Measurements from ENCODE around the gene LYRM4.

Gene LYRM4

GRCh38 chr6:5152460-5152859 is 108.3 kb downstream of the LYRM4 start:
- ATAC-seq (no peak), DNase-seq (no peak)
- no peak overlapping the region for H3K27ac Mint-ChIP-seq
- H3K9me3 Mint-ChIP-seq, result no peaks in the 10 kb centered on the region
- no peaks in the 10 kb centered on the region for H3K36me3 Mint-ChIP-seq (ENCODE audit: low read depth)
- no peak overlapping the region for H3K4me3 Mint-ChIP-seq
- no peaks in the 10 kb centered on the region for H3K27me3 Mint-ChIP-seq
- H3K4me1 Mint-ChIP-seq, result no peaks in the 10 kb centered on the region

- DNase-seq (no peak), ATAC-seq (no peak)
- Mint-ChIP-seq H3K4me1 (no peaks in the 10 kb centered on the region), H3K36me3 (ENCODE audit: low read depth) (no peaks in the 10 kb centered on the region), H3K4me3 (no peak overlapping the region), H3K9me3 (no peaks in the 10 kb centered on the region), H3K27ac (no peak overlapping the region), H3K27me3 (no peaks in the 10 kb centered on the region)
These were observed 108.8 kb downstream of the LYRM4 start for GRCh38 chr6:5151955-5152401.

DNA sequence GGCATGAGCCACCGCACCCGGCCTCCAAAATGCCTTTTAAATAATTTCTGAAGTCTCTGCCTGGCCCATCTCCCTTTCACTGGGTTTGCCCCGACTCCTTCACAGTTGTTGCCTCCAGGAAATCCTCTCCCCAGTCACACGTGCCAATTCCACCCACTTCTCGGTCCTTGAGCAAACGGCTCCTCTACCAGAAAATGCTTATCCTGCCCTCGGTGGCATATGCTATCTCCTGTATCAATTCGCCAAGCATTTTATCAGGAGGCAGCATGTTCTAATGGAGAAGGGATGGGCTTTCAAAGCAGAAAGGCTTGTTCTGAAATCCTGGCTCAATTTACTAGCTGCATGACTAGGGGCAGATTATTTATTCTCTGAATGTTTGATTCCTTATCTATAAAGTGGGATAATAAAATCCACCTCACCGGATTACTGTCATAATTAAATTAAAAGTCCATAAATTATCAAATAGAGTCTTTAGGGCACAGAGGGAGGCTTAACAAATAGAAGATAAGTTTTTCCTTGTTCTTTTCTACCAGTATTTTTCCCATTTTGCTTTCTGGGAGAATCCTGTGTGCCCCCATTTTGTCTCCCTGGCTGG is 109.3 kb downstream of the LYRM4 start:
- Mint-ChIP-seq H3K27ac (no peak overlapping the region), H3K36me3 (ENCODE audit: low read depth) (no peaks in the 10 kb centered on the region), H3K27me3 (no peaks in the 10 kb centered on the region), H3K9me3 (no peaks in the 10 kb centered on the region), H3K4me1 (no peaks in the 10 kb centered on the region), H3K4me3 (no peak overlapping the region)
- DNase-seq (no peak), ATAC-seq (no peak)

- Mint-ChIP-seq H3K4me3 (no peak overlapping the region), H3K36me3 (ENCODE audit: low read depth) (no peaks in the 10 kb centered on the region), H3K27ac (no peak overlapping the region), H3K4me1 (no peaks in the 10 kb centered on the region), H3K9me3 (no peaks in the 10 kb centered on the region), H3K27me3 (no peaks in the 10 kb centered on the region)
- no peak for DNase-seq
- ATAC-seq, result no peak
These were observed 110.1 kb downstream of the LYRM4 start for GRCh38 chr6:5150551-5151075.

DNA sequence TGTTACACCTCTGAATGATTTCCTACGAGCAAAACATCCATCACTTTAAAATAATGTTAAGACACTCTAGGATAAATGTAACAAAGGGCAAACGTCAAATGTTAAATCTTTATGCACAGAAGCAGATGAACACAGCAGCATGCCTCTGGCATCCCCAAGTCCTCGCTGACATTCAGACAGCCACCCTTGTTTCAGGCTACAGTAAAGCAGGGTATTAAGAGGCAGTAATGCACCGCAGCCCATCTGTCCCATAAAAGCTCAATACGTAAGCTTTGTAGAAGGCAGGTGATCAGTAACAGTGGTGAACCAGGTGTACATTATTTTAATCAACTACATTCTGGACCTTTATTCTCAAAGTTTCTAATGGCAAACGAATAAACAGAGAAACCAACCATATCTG is 110.9 kb downstream of the LYRM4 start:
- no peak overlapping the region for H3K4me3 Mint-ChIP-seq
- H3K4me1 Mint-ChIP-seq, result no peaks in the 10 kb centered on the region
- H3K27me3 Mint-ChIP-seq, result no peaks in the 10 kb centered on the region
- H3K9me3 Mint-ChIP-seq, result no peaks in the 10 kb centered on the region
- ATAC-seq (no peak), DNase-seq (no peak)
- H3K27ac Mint-ChIP-seq, result no peak overlapping the region
- no peaks in the 10 kb centered on the region for H3K36me3 Mint-ChIP-seq (ENCODE audit: low read depth)

GRCh38 chr6:5149159-5149704 is 111.5 kb downstream of the LYRM4 start:
- Mint-ChIP-seq H3K36me3 (ENCODE audit: low read depth) (no peaks in the 10 kb centered on the region), H3K27me3 (no peaks in the 10 kb centered on the region), H3K4me3 (no peak overlapping the region), H3K4me1 (no peaks in the 10 kb centered on the region), H3K27ac (no peak overlapping the region), H3K9me3 (no peaks in the 10 kb centered on the region)
- DNase-seq (no peak), ATAC-seq (no peak)

GRCh38 chr6:5146398-5146797 is 114.4 kb downstream of the LYRM4 start:
- H3K36me3 Mint-ChIP-seq (ENCODE audit: low read depth), result no peaks in the 10 kb centered on the region
- no peak overlapping the region for H3K4me3 Mint-ChIP-seq
- H3K27me3 Mint-ChIP-seq, result no peaks in the 10 kb centered on the region
- H3K4me1 Mint-ChIP-seq, result peaks cover 2% of the 10 kb centered on the region
- no peak overlapping the region for H3K27ac Mint-ChIP-seq
- ATAC-seq (no peak), DNase-seq (no peak)
- no peaks in the 10 kb centered on the region for H3K9me3 Mint-ChIP-seq

DNA sequence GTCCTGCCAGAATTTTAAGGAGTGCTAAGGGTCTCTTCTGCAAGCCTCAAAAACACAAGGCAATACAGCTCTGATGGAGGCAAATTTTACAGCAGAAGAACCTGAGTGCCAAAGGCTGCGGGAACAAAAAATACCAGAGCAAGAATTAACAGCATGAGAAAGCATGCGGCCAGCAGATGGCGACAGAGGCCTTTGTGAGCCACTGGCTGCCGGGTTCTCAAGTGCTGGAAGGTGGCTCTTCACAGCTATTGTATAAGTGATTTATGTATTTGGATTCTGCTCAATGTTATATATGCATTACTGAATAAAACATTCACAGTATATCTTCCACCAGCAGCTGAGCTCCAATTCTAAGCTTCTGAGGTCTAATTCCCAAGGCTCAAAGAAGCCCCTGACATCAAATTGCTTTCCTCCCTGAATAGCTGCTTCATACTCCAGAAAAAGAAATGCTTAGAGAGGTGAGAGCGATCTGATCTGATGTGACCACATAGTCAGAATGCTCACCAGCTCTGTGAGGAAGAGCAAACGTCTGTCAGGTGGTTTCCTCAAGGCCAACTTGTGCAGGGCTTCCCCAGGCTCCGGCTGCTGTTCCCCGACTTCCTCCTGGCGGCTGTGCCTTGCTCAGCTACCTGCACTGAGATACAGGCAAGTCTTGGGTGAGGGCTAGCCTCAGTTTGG is 117.0 kb downstream of the LYRM4 start:
- DNase-seq (peak; percentile 81), ATAC-seq (peak; percentile 51)
- no peak overlapping the region for H3K4me3 Mint-ChIP-seq
- no peak overlapping the region for H3K27ac Mint-ChIP-seq
- no peaks in the 10 kb centered on the region for H3K36me3 Mint-ChIP-seq (ENCODE audit: low read depth)
- H3K4me1 Mint-ChIP-seq, result peaks cover 2% of the 10 kb centered on the region
- no peaks in the 10 kb centered on the region for H3K27me3 Mint-ChIP-seq
- no peaks in the 10 kb centered on the region for H3K9me3 Mint-ChIP-seq

- DNase-seq (no peak), ATAC-seq (peak; percentile 33)
- no peaks in the 10 kb centered on the region for H3K9me3 Mint-ChIP-seq
- H3K4me1 Mint-ChIP-seq, result peaks cover 2% of the 10 kb centered on the region
- H3K27me3 Mint-ChIP-seq, result no peaks in the 10 kb centered on the region
- H3K4me3 Mint-ChIP-seq, result no peak overlapping the region
- no peak overlapping the region for H3K27ac Mint-ChIP-seq
- no peaks in the 10 kb centered on the region for H3K36me3 Mint-ChIP-seq (ENCODE audit: low read depth)
These were observed 117.8 kb downstream of the LYRM4 start for GRCh38 chr6:5142915-5143314.

- no peak overlapping the region for H3K27ac Mint-ChIP-seq
- no peak overlapping the region for H3K4me3 Mint-ChIP-seq
- H3K36me3 Mint-ChIP-seq (ENCODE audit: low read depth), result no peaks in the 10 kb centered on the region
- no peaks in the 10 kb centered on the region for H3K27me3 Mint-ChIP-seq
- ATAC-seq (no peak), DNase-seq (no peak)
- H3K4me1 Mint-ChIP-seq, result peaks cover 2% of the 10 kb centered on the region
- no peaks in the 10 kb centered on the region for H3K9me3 Mint-ChIP-seq
These were observed 118.6 kb downstream of the LYRM4 start for GRCh38 chr6:5142131-5142530.

- Mint-ChIP-seq H3K4me1 (peaks cover 2% of the 10 kb centered on the region), H3K4me3 (no peak overlapping the region), H3K27ac (no peak overlapping the region), H3K36me3 (ENCODE audit: low read depth) (no peaks in the 10 kb centered on the region), H3K27me3 (no peaks in the 10 kb centered on the region), H3K9me3 (no peaks in the 10 kb centered on the region)
- ATAC-seq (no peak), DNase-seq (no peak)
These were observed 119.7 kb downstream of the LYRM4 start for GRCh38 chr6:5141046-5141445.

DNA sequence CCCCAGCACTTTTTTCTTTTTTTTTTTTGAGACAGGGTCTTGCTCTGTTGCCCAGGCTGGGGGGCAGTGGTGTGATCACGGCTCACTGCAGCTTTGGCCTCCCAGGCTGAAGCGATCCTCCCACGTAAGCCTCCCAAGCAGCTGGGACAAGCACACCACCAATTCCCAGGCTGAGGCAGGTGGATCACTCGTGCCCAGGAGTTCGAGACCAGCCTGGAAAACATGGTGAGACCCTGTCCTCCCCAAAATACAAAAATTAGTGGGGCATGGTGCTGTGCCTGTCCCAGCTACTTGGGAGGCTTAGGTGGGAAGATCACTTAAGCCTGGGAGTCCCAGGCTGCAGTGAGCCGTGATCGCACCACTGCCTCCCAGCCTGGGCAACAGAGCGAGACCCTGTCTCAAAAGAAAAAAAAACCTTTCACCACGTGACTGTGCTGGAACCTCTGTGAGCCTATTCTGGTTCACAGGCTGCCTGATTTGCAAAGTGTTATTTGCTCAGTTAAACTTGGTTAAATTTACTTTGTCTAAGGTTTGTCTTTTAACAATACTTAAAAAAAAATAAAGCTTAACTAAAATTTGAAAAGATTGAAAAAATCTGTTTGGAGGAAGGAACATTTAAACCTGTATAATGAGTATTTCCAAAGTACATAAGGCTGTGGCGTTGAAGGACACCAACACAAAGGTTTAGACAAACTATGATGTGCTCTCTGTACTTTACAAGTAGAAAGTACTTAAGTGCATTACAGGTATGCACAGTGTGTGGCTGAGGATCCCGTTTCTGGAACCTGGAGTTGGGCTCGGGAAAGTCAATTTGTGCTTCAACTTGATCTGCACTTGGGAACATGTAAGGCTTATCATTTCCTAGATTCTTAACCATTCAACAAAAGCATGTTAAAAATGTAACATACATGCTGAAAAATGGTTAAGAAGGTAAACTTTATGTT is 120.7 kb downstream of the LYRM4 start:
- no peak overlapping the region for H3K4me3 Mint-ChIP-seq
- H3K9me3 Mint-ChIP-seq, result no peaks in the 10 kb centered on the region
- peaks cover 3% of the 10 kb centered on the region for H3K36me3 Mint-ChIP-seq (ENCODE audit: low read depth)
- DNase-seq, result no peak
- H3K27ac Mint-ChIP-seq, result no peak overlapping the region
- H3K4me1 Mint-ChIP-seq, result peaks cover 2% of the 10 kb centered on the region
- no peaks in the 10 kb centered on the region for H3K27me3 Mint-ChIP-seq
- ATAC-seq, result no peak

DNA sequence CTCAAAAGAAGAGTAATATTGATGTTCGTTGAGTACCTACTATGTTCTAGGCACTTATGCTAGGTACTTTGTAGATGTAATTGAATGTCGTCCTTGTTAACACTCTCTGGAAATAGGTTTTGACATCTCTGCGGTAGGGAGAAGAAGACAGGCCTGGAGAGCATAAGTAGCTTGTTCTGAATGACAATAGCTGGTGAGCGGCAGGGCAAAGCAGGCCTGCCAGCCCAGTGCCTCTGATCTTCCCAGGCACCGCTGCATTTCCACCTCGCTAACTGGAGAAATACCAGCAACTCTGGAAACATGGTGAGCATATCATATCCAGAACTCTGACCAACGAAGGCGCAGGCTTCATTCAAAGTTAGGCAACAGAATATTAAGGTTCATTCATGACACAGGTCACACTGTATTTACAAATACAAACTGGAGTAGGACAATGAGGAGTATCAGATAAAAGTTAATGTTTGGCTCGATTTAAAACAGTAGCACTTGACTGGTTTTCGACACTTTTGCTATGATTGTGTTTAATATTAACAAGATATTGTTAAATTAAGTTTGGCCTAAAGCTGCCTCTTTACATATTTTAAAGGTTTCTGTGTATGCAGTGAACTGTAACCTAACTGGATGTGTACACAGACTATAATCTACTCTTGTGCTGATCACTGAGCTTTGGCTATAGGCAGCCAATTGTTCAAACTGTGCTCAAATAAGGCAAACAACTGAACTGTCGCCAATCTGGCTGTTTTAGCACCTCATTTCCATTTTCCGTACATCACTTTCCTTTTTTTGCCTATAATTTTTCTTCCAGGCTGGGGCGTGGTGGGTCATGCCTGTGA is 121.5 kb downstream of the LYRM4 start:
- DNase-seq (no peak), ATAC-seq (no peak)
- Mint-ChIP-seq H3K27me3 (no peaks in the 10 kb centered on the region), H3K4me1 (peaks cover 2% of the 10 kb centered on the region), H3K9me3 (no peaks in the 10 kb centered on the region), H3K27ac (no peak overlapping the region), H3K4me3 (no peak overlapping the region), H3K36me3 (ENCODE audit: low read depth) (peaks cover 3% of the 10 kb centered on the region)

DNA sequence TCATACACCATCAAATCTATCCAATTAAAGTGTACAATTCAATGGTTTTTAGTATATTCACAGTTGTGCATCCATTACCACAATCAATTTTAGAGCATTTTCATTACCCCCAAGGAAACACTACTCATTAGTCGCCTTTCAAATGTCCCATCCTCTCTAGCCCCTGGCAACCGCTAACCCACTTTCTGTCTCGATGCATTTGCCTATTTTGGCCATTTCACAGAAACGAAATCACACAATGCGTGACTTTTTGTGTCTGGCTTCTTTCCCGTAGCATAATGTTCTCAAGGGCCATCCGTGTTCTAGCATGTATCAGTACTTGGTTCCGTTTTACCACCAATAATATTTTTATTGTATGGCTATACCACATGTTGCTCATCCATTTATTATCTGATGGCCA is 123.9 kb downstream of the LYRM4 start:
- ATAC-seq (no peak), DNase-seq (no peak)
- Mint-ChIP-seq H3K4me1 (peaks cover 2% of the 10 kb centered on the region), H3K36me3 (ENCODE audit: low read depth) (peaks cover 3% of the 10 kb centered on the region), H3K4me3 (no peak overlapping the region), H3K9me3 (no peaks in the 10 kb centered on the region), H3K27ac (no peak overlapping the region), H3K27me3 (no peaks in the 10 kb centered on the region)
